Immature natural killer cell (primary cell): ENCODE measurements around the gene LGALS8. TPM values are rescaled to one million over a fixed set of nuclear protein-coding genes. Genes with fewer than 3 reads are reported as not detected.
"Not testable (repeated sequence)": the region's sequence is repeated elsewhere in the genome, so short reads cannot be mapped to it uniquely, and the experiment has no call there.

Experiments
- DNase-seq, 3 donors: peaks; one replicate each; pipeline ENCODE4 v3.0.0; 2022; ENCODE audit warnings: mixed read lengths in 1 of 3
- H3K27ac Mint-ChIP-seq, 6 donors: one replicate each; pipeline ENCODE4 v1.8.0; 2020; ENCODE audit warnings: mixed read lengths in 6 of 6, mild to moderate bottlenecking in 5 of 6, inconsistent platforms in 4 of 6, moderate library complexity in 3 of 6
- H3K27me3 Mint-ChIP-seq, 3 donors: one replicate each; pipeline ENCODE4 v1.8.0; 2020 to 2021; ENCODE audit warnings: low read depth in 3 of 3, mild to moderate bottlenecking in 3 of 3, mixed read lengths in 3 of 3, moderate library complexity in 3 of 3, inconsistent platforms in 1 of 3
- H3K36me3 Mint-ChIP-seq, 3 donors: one replicate each; pipeline ENCODE4 v1.8.0; 2020; ENCODE audit warnings: mixed read lengths in 3 of 3, inconsistent platforms in 2 of 3, mild to moderate bottlenecking in 2 of 3
- H3K4me1 Mint-ChIP-seq, 2 donors: one replicate each; pipeline ENCODE4 v1.8.0; 2020; ENCODE audit warnings: inconsistent platforms in 2 of 2, mild to moderate bottlenecking in 2 of 2, mixed read lengths in 2 of 2, moderate library complexity in 1 of 2
- H3K4me3 Mint-ChIP-seq, 5 donors: one replicate each; pipeline ENCODE4 v1.8.0; 2020; ENCODE audit warnings: mild to moderate bottlenecking in 5 of 5, mixed read lengths in 5 of 5, inconsistent platforms in 3 of 5, moderate library complexity in 3 of 5
- H3K9me3 Mint-ChIP-seq, 6 donors: one replicate each; pipeline ENCODE4 v1.8.0; 2020; ENCODE audit warnings: mild to moderate bottlenecking in 6 of 6, mixed read lengths in 6 of 6, inconsistent platforms in 4 of 6, moderate library complexity in 3 of 6
- polyA plus RNA-seq, 3 donors: library from polyadenylated mRNA; unstranded; fragments of 300-500 nt; fragmentation: Illumina TruSeq; gene quantifications; one replicate each; pipeline ENCODE4 v1.2.3, GENCODE V29; 2021

Gene LGALS8
- 10 to 100 TPM; 24.9 to 43.6 (median 26.6) TPM for polyA plus RNA-seq

- H3K27ac Mint-ChIP-seq = peak within 1 kb of the TSS; percentile 93 to 97 (median 96)
- H3K9me3 Mint-ChIP-seq = no peaks in the 10 kb centered on the region
- H3K36me3 Mint-ChIP-seq = peaks cover 11 to 15% (median 15%) of the 10 kb centered on the region in 3 donors
- H3K27me3 Mint-ChIP-seq = peaks cover 5 to 15% (median 8%) of the 10 kb centered on the region in 3 donors
- DNase-seq = peak; percentile 80 to 82 (median 81)
- H3K4me3 Mint-ChIP-seq = peak within 1 kb of the TSS; percentile 96 to 99 (median 98)
- peaks cover 19 to 32% of the 10 kb centered on the region in 2 donors for H3K4me1 Mint-ChIP-seq
Measured at GRCh38 chr1:236523704-236524141, at the start of gene LGALS8. TSS of gene LGALS8 (plus strand) at chr1:236523982. CDS start at chr1:236526071, 2,089 bp downstream.

DNA sequence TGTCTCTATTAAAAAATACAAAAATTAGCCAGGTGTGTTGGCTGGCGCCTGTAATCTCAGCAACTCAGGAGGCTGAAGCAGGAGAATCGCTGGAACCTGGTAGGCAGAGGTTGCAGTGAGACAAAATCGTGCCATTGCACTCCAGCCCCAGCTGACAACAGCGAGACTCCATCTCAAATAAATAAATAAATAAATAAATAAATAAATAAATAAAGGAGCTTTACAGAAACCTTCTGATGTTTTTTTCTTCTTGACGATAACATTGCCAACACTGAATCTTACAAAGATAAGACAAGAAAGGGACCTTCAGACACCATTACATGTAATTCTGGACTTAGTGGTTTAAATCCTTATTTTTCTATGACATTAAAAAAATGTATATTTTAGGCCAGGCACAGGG lies 47.8 kb upstream of the LGALS8 start:
- H3K27me3 Mint-ChIP-seq = peaks cover 0 to 2% (median 2%) of the 10 kb centered on the region in 3 donors
- no peak overlapping the region for H3K27ac Mint-ChIP-seq
- no peak for DNase-seq
- no peaks in the 10 kb centered on the region for H3K36me3 Mint-ChIP-seq
- no peak overlapping the region for H3K4me3 Mint-ChIP-seq
- no peaks in the 10 kb centered on the region for H3K4me1 Mint-ChIP-seq
- H3K9me3 Mint-ChIP-seq = no peaks in the 10 kb centered on the region

DNA sequence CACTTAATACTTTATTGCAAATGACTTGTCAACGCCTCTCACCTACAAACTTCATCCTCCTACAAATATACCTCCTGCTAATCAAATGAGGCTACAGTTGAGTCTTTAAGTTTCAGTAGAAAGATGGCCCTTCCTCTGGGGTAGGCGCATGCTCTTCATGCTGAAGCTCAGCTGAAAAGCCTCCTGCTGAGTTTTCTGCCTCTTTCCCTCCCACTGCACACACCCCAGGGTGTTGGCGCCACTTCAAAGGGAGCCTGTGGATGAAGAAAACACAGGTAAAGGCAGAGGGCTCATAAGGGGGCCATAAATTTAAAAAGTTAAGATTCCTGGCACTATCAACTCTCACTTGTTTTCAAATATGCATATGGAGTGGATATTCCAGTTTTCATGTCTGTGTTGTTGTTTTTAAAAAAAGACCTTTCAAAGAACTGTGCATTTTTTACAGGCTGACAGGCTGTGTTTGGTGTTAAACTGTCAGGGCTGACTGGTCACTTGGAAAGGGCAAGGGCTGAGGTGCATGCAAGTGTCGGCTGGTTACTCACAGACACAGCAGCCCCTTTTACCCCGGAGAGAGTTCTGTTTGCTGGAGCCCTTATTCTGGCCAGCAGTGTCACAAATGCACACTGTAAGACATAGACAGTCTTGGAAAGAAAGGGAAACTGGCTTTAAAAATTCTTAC lies 42.9 kb upstream of the LGALS8 start:
- Mint-ChIP-seq H3K27ac (no peak overlapping the region), H3K27me3 (peaks cover 0 to 2% (median 0%) of the 10 kb centered on the region in 3 donors), H3K4me1 (no peaks in the 10 kb centered on the region), H3K36me3 (peaks cover 0 to 7% (median 3%) of the 10 kb centered on the region in 3 donors), H3K9me3 (no peaks in the 10 kb centered on the region), H3K4me3 (no peak overlapping the region)
- DNase-seq = no peak

DNA sequence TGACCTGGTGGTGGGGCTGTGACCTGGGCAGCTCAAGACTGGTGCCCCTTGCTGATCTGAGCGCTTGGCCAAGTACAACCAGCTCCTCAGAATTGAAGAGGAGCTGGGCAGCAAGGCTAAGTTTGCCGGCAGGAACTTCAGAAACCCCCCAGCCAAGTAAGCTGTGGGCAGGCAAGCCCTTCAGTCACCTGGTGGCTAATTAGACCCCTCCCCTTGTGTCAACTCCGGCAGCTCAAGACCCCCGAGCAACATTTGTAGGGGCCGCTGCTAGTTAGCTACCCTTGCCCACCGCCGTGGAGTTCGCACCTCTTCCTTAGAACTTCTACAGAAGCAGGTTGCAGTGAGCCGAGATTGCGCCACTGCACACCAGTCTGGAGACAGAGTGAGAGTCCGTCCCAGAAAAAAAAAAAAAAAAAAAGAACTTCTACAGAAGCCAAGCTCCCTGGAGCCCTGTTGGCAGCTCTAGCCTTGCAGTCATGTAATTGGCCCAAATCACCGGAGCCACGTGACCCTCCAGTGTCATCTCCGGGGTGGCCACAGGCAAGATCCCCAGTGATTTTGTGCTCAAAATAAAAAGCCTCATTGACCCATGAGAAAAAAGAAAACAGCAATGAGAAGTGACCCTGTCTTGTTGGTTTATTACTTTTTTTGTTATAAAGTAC lies 39.3 kb upstream of the LGALS8 start:
- peaks cover 0 to 7% (median 3%) of the 10 kb centered on the region in 3 donors for H3K36me3 Mint-ChIP-seq
- H3K27me3 Mint-ChIP-seq = peaks cover 0 to 2% (median 2%) of the 10 kb centered on the region in 3 donors
- no peak overlapping the region for H3K27ac Mint-ChIP-seq
- no peak for DNase-seq
- H3K4me3 Mint-ChIP-seq = no peak overlapping the region
- no peaks in the 10 kb centered on the region for H3K9me3 Mint-ChIP-seq
- no peaks in the 10 kb centered on the region for H3K4me1 Mint-ChIP-seq

DNA sequence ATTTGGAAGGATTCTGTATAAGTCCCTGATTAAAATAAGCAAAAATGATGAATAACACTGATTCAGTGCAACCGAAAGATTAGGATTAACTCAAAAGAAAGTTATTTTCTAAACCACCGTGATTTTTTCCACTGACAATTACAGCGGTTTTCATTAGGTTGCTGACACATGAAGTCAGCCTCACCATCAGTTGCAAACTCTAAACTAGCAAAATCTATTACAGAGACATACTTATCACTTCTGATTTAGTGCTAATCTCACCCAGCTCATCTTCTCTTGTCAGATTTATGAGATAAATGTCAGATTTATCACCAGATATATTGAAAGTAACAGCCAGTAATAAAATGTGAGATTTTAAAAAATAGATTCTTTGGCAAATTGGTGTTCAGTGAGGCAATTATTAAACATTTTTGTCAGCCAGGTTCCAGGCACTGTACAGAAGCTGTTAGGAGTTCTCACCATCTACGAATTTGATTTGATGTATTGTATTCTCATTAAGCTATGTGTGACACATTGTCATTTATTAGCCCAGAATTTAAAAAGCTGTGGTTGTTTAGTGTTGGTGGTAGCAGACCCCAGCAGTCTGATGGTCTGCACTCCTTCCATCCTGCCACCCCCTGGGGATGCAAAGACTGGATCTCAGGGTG lies 37.3 kb upstream of the LGALS8 start:
- peaks cover 0 to 8% of the 10 kb centered on the region in 2 donors for H3K4me1 Mint-ChIP-seq
- peaks cover 0 to 7% (median 3%) of the 10 kb centered on the region in 3 donors for H3K36me3 Mint-ChIP-seq
- H3K27me3 Mint-ChIP-seq = peaks cover 2 to 7% (median 2%) of the 10 kb centered on the region in 3 donors
- H3K9me3 Mint-ChIP-seq = no peaks in the 10 kb centered on the region
- H3K27ac Mint-ChIP-seq = no peak overlapping the region
- no peak for DNase-seq
- H3K4me3 Mint-ChIP-seq = no peak overlapping the region

GRCh38 chr1:236489161-236489560 lies 34.6 kb upstream of the LGALS8 start:
- not testable (repeated sequence) for H3K27ac Mint-ChIP-seq, DNase-seq, H3K9me3 Mint-ChIP-seq, H3K4me3 Mint-ChIP-seq, H3K36me3 Mint-ChIP-seq
- Mint-ChIP-seq H3K4me1 (peaks cover 0 to 11% of the 10 kb centered on the region in 2 donors), H3K27me3 (peaks cover 0 to 12% (median 5%) of the 10 kb centered on the region in 3 donors)

DNA sequence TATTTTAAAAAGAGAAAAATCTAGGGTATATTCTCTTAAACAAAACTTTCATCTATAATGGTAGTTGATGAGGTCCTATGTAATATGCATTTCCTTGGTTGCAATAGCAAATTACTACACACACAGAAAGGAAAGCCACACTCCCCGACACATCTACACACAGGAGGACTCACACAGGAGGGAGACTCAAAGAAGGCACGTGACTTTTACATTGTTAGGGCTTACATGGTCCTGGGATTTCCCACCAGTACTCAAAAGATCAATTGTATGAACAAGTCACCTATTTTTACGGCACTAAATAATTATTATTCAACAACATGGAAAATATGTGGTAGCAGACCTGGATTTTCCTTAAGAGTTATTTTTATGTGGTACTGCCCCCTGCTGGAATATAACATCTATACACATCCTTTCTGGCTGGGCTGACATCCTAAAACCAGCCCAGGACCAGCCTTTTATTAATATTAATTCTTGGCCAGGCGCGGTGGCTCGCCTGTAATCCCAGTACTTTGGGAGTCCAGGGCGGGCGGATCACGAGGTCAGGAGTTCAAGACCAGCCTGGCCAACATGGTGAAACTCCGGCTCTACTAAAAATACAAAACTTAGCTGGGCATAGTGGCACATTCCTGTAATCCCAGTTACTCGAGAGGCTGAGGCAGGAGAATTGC lies 33.9 kb upstream of the LGALS8 start:
- H3K27ac Mint-ChIP-seq = no peak overlapping the region
- peaks cover 0 to 12% (median 5%) of the 10 kb centered on the region in 3 donors for H3K27me3 Mint-ChIP-seq
- peak; percentile 32 to 40 (median 35) for DNase-seq
- no peaks in the 10 kb centered on the region for H3K9me3 Mint-ChIP-seq
- peaks cover 0 to 11% of the 10 kb centered on the region in 2 donors for H3K4me1 Mint-ChIP-seq
- no peaks in the 10 kb centered on the region for H3K36me3 Mint-ChIP-seq
- H3K4me3 Mint-ChIP-seq = no peak overlapping the region

- H3K27ac Mint-ChIP-seq = peak overlapping the region in 1 of 6 donors; percentile 5
- no peaks in the 10 kb centered on the region for H3K36me3 Mint-ChIP-seq
- H3K4me3 Mint-ChIP-seq = peak overlapping the region in 1 of 5 donors; percentile 43
- H3K9me3 Mint-ChIP-seq = no peaks in the 10 kb centered on the region
- peaks cover 0 to 11% of the 10 kb centered on the region in 2 donors for H3K4me1 Mint-ChIP-seq
- peaks cover 0 to 12% (median 10%) of the 10 kb centered on the region in 3 donors for H3K27me3 Mint-ChIP-seq
- no peak for DNase-seq
Measured at GRCh38 chr1:236491469-236492136, 32.2 kb upstream of the LGALS8 start.

- Mint-ChIP-seq H3K4me3 (no peak overlapping the region), H3K9me3 (no peaks in the 10 kb centered on the region), H3K4me1 (peaks cover 0 to 11% of the 10 kb centered on the region in 2 donors), H3K27ac (no peak overlapping the region), H3K27me3 (peaks cover 2 to 14% (median 12%) of the 10 kb centered on the region in 3 donors), H3K36me3 (no peaks in the 10 kb centered on the region)
- no peak for DNase-seq
Measured at GRCh38 chr1:236492378-236492777, 31.4 kb upstream of the LGALS8 start.

DNA sequence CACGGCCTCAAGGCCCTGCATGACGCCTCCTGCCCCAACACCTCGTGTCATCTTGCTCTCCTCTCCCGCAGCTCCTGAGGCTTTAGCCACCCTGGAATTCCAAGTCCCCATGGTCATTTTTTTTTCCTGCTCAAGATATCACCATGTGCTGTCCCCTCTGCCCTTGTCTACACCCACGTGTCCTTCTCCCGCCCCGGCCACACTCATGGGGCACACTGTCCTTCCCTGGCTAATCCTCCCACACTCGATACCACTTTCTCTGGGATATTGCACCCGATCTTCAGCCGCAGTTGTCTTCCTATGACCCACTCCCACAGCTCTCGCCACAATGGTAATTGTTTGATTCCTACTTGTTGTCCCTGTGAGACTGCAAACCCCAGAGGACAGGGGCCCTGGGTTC lies 29.7 kb upstream of the LGALS8 start:
- H3K4me3 Mint-ChIP-seq = no peak overlapping the region
- H3K27ac Mint-ChIP-seq = no peak overlapping the region
- peaks cover 2 to 16% (median 10%) of the 10 kb centered on the region in 3 donors for H3K27me3 Mint-ChIP-seq
- H3K9me3 Mint-ChIP-seq = no peaks in the 10 kb centered on the region
- no peak for DNase-seq
- peaks cover 0 to 11% of the 10 kb centered on the region in 2 donors for H3K4me1 Mint-ChIP-seq
- H3K36me3 Mint-ChIP-seq = peaks cover 0 to 3% (median 0%) of the 10 kb centered on the region in 3 donors

GRCh38 chr1:236494586-236495466 lies 29.0 kb upstream of the LGALS8 start:
- Mint-ChIP-seq H3K4me3 (no peak overlapping the region), H3K4me1 (peaks cover 0 to 11% of the 10 kb centered on the region in 2 donors), H3K9me3 (no peaks in the 10 kb centered on the region), H3K36me3 (peaks cover 0 to 3% (median 0%) of the 10 kb centered on the region in 3 donors), H3K27me3 (peaks cover 2 to 16% (median 7%) of the 10 kb centered on the region in 3 donors), H3K27ac (no peak overlapping the region)
- no peak for DNase-seq

DNA sequence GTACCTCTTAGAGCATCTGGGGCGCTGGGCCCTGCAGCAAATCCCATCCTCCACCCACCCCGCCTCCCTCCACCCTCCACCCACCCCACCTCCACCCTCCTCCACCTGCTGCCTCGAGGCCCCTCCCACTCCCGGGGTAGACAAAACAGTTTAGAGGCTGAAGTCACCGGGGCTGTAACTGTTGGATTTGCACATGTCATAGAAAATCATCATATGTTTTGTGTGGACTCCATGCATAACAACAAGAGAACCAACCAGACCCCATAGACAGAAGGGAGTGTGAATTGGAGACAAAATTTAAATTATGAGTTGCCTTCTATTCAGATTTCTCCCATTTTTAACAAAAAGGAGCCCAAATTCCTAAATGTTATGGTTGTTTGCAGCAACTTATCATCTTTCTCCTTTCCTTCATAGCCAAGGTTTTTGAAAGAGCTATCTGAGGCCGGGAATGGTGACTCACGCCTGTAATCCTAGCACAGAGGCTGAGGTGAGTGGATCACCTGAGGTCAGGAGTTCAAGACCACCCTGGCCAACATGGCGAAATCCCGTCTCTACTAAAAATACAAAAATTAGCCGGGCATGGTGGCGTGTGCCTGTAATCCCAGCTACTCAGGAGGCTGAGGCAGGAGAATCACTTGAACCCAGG lies 28.2 kb upstream of the LGALS8 start:
- Mint-ChIP-seq H3K27ac (no peak overlapping the region), H3K4me1 (peaks cover 0 to 11% of the 10 kb centered on the region in 2 donors), H3K4me3 (no peak overlapping the region), H3K9me3 (no peaks in the 10 kb centered on the region), H3K27me3 (peaks cover 2 to 13% (median 5%) of the 10 kb centered on the region in 3 donors), H3K36me3 (peaks cover 0 to 3% (median 0%) of the 10 kb centered on the region in 3 donors)
- no peak for DNase-seq
